ENCODE measurements around the gene RNASE8.
"Not testable (repeated sequence)": the region's sequence is repeated elsewhere in the genome, so short reads cannot be mapped to it uniquely, and the experiment has no call there.

Gene RNASE8

GRCh38 chr14:21057803-21058675 lies at the start of gene RNASE8:
Gene RNASE8 (plus strand): TSS chr14:21057822. CDS start chr14:21057893, 71 bp downstream.
- DNase-seq (ENCODE audit: low read depth in 2 of 2): no peak

DNA sequence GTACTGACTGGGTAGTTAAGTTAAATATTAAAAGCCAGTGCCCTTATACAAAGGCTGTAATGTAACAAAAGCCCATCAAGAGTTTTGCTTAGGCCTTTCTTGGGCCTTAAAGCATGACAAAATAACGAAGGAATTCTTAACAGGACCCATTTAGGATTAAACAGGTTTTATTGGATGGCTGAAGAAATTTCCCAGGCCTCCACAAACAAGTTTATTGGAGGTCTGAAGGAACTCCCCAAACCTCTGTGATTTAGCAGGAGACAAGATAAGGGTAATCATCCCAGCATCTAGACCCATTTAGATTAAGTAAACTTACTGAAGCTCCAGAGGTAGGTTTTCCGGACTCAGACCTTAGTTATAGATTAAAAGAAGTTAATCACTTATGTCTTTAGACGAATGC lies 47.9 kb upstream of the RNASE8 start:
- not testable (repeated sequence) for DNase-seq (ENCODE audit: low read depth in 2 of 2)

DNA sequence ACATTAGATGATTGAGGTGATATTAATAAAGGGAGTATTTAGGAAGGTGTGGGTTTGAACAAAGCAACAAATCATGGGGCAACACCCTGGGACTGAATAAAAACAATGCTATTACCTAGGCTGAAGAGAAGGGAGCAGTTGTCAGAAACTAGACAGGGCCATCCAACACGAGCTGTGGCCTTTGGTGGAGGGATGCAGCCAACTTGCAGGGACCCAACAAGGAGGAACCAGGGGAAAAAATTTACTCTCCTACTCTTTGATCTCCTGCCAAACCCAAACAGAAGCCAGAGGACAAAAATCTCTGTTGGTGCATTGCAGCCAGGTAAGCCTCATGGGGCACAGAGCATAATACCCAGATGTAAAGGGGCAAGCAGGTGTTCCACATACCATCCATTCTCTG lies 46.5 kb upstream of the RNASE8 start:
- DNase-seq (ENCODE audit: low read depth in 2 of 2): no peak

GRCh38 chr14:21014761-21015190 lies 42.8 kb upstream of the RNASE8 start:
- peak; percentile 53 to 72 for DNase-seq (ENCODE audit: low read depth in 2 of 2)

GRCh38 chr14:21015312-21015711 lies 42.3 kb upstream of the RNASE8 start:
- DNase-seq (ENCODE audit: low read depth in 2 of 2): no peak

DNA sequence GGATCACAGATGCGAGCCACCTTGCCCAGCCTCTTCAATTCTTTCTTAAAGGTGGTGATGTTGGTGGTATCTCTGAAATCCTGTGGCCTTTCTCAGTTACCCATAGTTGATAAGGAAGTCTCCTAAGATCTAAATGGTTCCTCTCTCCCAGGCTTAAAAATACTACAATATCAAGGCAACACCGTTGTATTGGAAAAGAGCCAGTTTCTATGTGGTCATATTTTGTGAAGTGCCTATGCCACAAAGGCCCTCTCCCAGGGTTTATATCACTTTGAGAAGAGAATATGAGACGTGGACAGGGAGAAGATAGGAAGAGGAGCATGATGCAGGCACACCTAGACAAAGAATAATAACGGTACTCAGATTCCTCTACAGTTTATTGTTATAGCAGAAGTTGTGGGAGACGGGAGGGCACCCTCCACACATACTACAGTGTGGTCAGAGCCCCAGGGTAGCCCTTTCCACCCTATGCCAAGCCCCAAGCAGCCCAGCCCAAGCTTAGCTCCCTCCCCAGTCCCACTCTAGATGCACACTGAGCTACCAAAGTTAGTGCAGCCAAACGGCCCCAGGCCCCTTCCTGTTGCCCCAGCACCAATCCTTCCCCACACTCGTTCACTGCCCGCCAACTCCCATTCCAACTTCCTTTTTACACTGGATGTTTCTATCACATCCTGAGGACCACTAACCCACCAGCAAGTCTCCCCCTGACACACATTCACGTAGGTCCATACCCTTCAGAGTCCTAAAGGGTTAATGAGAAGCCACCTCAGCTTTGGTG lies 41.0 kb upstream of the RNASE8 start:
- DNase-seq (ENCODE audit: low read depth in 2 of 2): no peak

DNA sequence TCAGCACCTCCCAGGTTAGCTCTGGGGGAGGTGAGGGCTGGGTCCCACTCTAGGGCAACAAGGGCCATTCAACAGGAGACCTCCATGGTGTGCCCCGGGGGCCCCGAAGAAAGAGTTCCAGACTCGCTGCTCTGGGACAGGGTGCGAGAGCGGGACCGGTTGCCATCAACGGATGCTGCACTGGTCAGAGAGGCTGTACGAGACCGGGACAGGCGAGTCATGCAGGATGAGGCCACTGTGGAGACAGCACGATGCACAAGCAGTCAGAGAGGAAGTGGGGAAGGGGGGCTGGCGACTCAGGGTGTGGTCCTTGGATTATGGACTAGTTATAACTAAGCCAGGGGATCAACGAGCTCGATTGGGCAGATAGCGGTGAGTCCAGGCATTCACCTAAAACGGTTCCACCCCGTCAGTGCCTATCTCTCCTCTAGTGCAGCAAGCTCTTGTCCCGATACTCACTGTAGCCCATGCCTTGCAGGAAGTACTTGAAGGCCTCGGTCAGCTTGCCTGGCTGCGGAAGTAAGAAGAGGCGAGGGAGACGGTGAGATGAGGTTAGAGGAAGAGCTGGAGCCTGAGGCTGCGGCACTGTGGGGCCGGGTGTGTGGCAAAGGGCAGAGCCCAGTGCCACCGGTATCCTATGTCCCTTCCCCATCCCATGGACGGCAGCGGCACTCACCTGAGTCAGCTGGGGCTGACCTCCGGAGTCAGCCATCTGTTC lies 39.9 kb upstream of the RNASE8 start:
- no peak for DNase-seq (ENCODE audit: low read depth in 2 of 2)

DNA sequence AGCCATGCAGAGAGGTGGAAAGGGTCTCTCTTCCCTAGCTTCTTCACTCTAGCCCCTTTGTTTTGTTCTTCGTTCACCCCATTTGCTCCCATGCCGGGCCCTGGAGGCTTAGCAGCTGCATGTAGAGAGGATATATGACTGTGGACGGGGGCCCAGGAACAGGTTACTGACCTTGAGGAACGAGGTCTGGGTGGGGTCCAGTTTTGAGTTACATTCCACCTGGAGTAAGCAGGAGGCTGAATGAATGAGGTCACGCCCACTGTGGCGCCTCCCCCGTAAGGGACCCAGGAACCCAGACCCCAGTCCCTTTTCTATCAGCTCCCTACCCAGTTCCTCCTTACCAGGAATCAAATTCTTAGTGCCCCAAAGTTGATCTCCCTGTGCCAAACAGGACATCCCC lies 39.3 kb upstream of the RNASE8 start:
- no peak for DNase-seq (ENCODE audit: low read depth in 2 of 2)

DNA sequence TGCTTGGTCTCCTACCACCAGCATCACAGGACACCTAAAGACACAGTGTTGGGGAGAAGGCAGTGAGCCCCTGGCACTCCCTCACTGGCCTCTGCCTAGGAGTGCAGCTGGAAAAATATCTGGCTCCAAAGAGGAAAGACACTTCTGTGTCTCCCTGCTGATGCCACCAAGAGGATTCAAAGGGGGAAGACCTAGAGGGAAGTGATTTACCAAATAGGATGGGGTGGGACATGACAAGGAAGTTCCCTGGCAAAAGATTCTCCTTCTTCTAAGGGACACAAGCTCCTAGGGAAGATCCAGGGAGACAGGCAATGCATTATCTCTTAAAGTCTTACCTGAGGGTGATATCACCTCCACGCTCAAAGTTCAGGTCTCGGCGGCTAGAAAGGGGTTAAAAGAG lies 38.8 kb upstream of the RNASE8 start:
- no peak for DNase-seq (ENCODE audit: low read depth in 2 of 2)

- no peak for DNase-seq (ENCODE audit: low read depth in 2 of 2)
Observed at GRCh38 chr14:21019366-21019765, 38.3 kb upstream of the RNASE8 start.

- no peak for DNase-seq (ENCODE audit: low read depth in 2 of 2)
Observed at GRCh38 chr14:21020977-21021545, 36.6 kb upstream of the RNASE8 start.

DNA sequence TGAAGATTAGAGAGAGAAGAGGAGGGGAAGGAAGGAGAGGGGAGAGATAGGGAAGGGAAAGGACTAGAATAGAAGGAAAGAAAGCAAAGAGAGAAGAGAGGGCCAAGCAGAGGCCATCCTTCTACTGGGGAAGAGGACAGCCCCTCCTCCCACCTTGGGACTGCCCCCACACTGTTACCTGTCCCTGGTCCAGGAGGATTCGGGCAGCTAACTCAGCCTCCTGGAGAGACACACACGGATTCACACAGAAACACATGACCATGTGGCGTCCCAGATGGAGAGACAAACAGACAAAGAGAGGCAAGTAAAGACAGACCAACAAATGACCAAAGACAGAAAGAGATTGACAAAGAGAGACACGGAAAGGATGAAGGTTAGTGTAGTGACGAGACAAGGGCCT lies 34.9 kb upstream of the RNASE8 start:
- DNase-seq (ENCODE audit: low read depth in 2 of 2): no peak

- DNase-seq (ENCODE audit: low read depth in 2 of 2): no peak
Observed at GRCh38 chr14:21023174-21023573, 34.4 kb upstream of the RNASE8 start.

DNA sequence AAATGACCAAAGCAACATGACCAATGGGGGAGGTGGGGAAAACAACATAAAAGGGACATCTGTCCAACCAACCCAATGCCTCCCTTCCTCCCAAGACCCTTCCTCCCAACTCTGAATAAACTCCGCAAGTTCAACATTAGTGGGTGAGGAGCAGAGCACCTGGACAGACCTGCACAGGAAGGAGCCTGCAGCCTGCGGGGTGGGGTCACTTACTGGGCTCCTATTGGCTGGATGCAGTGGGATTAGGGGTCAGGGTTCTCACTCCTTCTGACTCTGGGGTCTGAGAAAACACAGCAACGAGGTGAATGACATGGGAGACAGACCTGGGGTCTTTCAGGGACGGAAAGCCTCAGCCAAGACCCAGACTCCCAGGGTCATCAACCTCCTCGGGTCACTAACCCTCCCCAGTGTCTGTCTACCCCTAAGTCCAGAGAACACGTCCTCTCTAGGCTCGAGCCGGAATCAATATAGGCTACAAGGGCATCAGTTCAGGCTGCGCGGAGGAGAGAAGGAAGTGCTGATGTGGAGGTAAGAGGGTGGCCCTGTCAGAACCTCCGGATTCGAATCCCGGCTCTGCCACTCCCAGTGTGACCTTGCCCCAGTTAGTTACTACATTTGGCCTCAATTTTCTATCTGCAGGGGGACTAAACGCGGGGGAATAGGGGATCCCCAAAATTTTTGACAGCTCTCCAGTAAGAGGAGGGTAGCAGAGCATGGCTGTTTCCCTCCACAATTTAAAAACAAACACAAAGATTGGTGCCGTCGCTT lies 33.6 kb upstream of the RNASE8 start:
- no peak for DNase-seq (ENCODE audit: low read depth in 2 of 2)

DNA sequence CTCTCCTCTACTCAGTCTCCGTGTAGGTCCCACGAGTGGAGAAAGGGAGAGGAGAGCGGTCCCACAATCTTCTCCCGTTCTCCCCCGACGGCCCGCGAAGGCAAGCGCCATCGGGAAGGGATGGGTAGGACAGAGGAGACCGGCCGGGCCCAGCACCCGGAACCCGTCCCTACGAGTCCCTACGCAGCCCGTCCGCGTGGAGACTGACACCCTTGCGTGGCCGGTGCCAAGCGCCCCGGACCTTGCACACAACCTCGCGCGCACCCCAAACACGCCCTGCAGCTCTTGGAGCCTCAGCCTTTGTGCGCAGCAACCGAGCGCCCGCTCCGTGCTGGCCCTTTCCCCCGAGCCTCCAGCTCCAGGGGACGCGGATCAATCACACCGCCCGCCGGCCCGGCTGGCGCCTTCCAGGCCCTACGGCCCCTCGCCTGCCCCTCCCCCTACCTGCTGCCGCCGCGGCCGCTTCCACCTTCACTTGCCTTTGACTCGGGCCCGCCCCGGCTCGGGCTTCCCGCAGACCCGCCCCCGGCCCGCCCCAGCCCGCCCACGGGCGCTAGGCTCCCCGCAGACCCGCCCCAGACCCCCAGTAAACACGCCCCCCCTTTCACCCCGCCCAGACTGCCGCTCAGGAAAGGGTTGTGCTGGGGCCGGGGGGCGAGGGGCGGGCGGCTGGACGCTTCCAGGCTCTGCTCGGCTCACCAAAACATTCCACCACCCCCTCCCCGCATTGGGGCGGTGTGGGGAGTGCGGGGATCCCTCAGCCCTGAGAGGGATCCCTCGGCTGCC lies 32.8 kb upstream of the RNASE8 start, which contains the start of gene NDRG2:
NDRG2 (minus strand) TSS at position 477 of the 786 bp plus-strand sequence. CDS start 1,746 bp downstream, outside the sequence.
- peak; percentile 48 to 76 for DNase-seq (ENCODE audit: low read depth in 2 of 2)

- no peak for DNase-seq (ENCODE audit: low read depth in 2 of 2)
Observed at GRCh38 chr14:21025371-21026273, 32.0 kb upstream of the RNASE8 start.

DNA sequence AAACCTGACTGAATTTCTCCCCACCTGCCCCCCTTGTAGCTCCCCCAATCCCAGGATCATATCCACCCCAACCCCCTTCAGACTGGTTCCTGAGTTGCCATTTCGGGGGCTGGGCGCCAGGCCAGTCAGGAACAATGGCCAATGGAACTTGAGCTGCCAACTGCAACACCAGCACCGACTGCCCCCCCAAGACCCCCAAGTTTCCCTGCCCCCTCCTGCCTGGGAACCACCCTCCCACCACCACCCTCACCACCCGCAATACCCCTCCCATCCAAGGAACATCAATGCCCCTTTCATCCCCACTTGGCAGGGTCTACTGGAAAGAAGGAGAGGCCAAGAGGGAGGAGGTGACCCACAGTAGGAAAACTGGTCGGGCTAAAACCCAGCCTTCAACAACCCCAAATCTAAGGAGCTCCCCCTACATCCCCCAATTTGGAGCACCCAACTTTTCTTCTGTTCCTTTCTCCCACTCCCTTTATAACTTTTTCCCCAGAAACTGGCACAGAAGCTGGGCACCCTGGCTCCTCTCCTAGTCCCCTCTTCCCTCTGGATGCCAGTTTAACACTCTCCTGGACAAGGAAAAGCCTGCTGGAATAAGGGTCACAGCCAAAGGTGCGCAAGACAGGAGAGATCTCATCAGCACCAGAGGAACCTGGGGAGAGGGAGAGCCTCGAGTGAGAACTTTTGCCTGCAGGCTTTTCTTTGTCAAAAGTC lies 31.2 kb upstream of the RNASE8 start:
- no peak for DNase-seq (ENCODE audit: low read depth in 2 of 2)

GRCh38 chr14:21026988-21027315 lies 30.7 kb upstream of the RNASE8 start:
- no peak for DNase-seq (ENCODE audit: low read depth in 2 of 2)

DNA sequence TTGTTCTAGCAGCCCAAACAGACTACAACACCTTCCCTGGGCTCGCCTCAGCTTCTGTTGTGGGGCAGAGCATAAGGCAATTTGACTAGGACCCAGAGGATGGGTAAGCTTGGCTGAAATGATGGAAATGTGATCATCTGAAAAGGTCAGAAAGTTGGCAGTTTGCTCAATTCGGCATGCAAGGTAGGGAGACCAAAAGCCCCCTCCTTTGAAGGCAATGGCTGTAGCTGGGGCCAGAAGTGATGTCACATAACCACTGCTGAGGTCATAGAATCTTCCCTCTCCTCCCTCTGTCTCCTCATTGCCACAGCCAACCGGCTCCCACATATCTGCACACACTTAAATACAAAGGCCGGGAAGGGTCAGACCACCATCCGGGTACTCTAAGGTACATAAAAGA lies 27.7 kb upstream of the RNASE8 start, which contains the start of gene TPPP2:
TPPP2 (plus strand) TSS at position 301 of the 400 bp plus-strand sequence. CDS start 365 bp downstream, outside the sequence.
- no peak for DNase-seq (ENCODE audit: low read depth in 2 of 2)

Data from stimulated activated CD8-positive, alpha-beta memory T cell treated with anti-CD3 and anti-CD28 coated beads, Interleukin-7, amount 100 ng/mL, for 4 hours (primary cell).